GM21619 (cell line): ENCODE data around the gene MRPL55.

ENCODE experiments used
- ATAC-seq: cut with Tn5 transposase; IDR thresholded peaks from one replicate; pipeline ENCODE4 v1.9.1; 2021; ENCODE audit not compliant: unreplicated experiment

Gene MRPL55

GRCh38 chr1:228101994-228102790, 6.9 kb downstream of the MRPL55 start:
- ATAC-seq, result peak; percentile 26

GRCh38 chr1:228101614-228101993, 7.5 kb downstream of the MRPL55 start:
- no peak for ATAC-seq

GRCh38 chr1:228100822-228101613, 8.1 kb downstream of the MRPL55 start:
- no peak for ATAC-seq

- ATAC-seq, result no peak
Measured at GRCh38 chr1:228099331-228099732, 9.8 kb downstream of the MRPL55 start.

- no peak for ATAC-seq
Measured at GRCh38 chr1:228098323-228098931, 10.7 kb downstream of the MRPL55 start.

GRCh38 chr1:228097333-228098081, 11.6 kb downstream of the MRPL55 start:
- ATAC-seq, result no peak

- ATAC-seq, result no peak
Measured at GRCh38 chr1:228096416-228097332, 12.4 kb downstream of the MRPL55 start.

GRCh38 chr1:228095938-228096337, 13.2 kb downstream of the MRPL55 start:
- no peak for ATAC-seq

- ATAC-seq, result no peak
Measured at GRCh38 chr1:228095161-228095560, 13.9 kb downstream of the MRPL55 start.

- no peak for ATAC-seq
Measured at GRCh38 chr1:228094432-228095016, 14.6 kb downstream of the MRPL55 start.

- ATAC-seq, result no peak
Measured at GRCh38 chr1:228093050-228093906, 15.8 kb downstream of the MRPL55 start.

GRCh38 chr1:228092342-228093049, 16.6 kb downstream of the MRPL55 start:
- no peak for ATAC-seq

GRCh38 chr1:228091084-228091483, 18.0 kb downstream of the MRPL55 start:
- no peak for ATAC-seq

GRCh38 chr1:228090613-228091081, 18.5 kb downstream of the MRPL55 start:
- ATAC-seq, result no peak

- ATAC-seq, result no peak
Measured at GRCh38 chr1:228089519-228090380, 19.3 kb downstream of the MRPL55 start.

- no peak for ATAC-seq
Measured at GRCh38 chr1:228088586-228089498, 20.3 kb downstream of the MRPL55 start.
